HEK293T (cell line): ENCODE measurements around the gene IL18BP.

ENCODE experiments used
- CTCF ChIA-PET: fragments of 350-600 bp; formaldehyde crosslinking; extraction: SDS; loops from one replicate; lab custom pipeline; 2021; ENCODE audit warnings: antibody characterized with exemption, inconsistent platforms; lab: Yijun Ruan, JAX
- POLR2A ChIA-PET: fragments of 350-600 bp; formaldehyde crosslinking; extraction: SDS; loops from one replicate; lab custom pipeline; 2020; ENCODE audit warnings: antibody characterized with exemption, inconsistent platforms; lab: Yijun Ruan, JAX
- DNase-seq: peaks from one replicate; pipeline ENCODE4 v3.0.0; 2012; ENCODE audit warnings: mixed read lengths; ENCODE audit errors: extremely low spot score
- ARNT ChIP-seq: fragments of 450-650 bp; IDR thresholded peaks from 2 replicates; pipeline ENCODE4 v1.6.1; 2017; ENCODE audit warnings: mild to moderate bottlenecking
- BHLHE40 ChIP-seq: fragments of 450-650 bp; IDR thresholded peaks from 2 replicates; pipeline ENCODE4 v1.6.1; 2016; ENCODE audit warnings: mild to moderate bottlenecking, moderate library complexity, borderline replicate concordance
- CTBP1 ChIP-seq: fragments of 450-650 bp; IDR thresholded peaks from 2 replicates; pipeline ENCODE4 v1.6.1; 2016; ENCODE audit warnings: borderline replicate concordance
- ELF4 ChIP-seq: fragments of 450-650 bp; IDR thresholded peaks from 2 replicates; pipeline ENCODE4 v1.6.1; 2017; ENCODE audit warnings: antibody characterized with exemption
- FOXA1 ChIP-seq: fragments of 450-650 bp; IDR thresholded peaks from 2 replicates; pipeline ENCODE4 v1.6.1; 2016; ENCODE audit warnings: mild to moderate bottlenecking
- FOXK2 ChIP-seq: fragments of 450-650 bp; IDR thresholded peaks from 2 replicates; pipeline ENCODE4 v1.6.1; 2016; ENCODE audit warnings: mild to moderate bottlenecking
- FOXM1 ChIP-seq: fragments of 450-650 bp; IDR thresholded peaks from 2 replicates; pipeline ENCODE4 v1.6.1; 2017; ENCODE audit warnings: mild to moderate bottlenecking, borderline replicate concordance
- HDGF ChIP-seq: fragments of 450-650 bp; IDR thresholded peaks from 2 replicates; pipeline ENCODE4 v1.6.1; 2017; ENCODE audit warnings: antibody characterized with exemption, borderline replicate concordance
- L3MBTL2 ChIP-seq: fragments of 450-650 bp; conservative IDR thresholded peaks from 2 replicates; pipeline ENCODE4 v1.6.1; 2016; ENCODE audit warnings: mild to moderate bottlenecking
- LEF1 ChIP-seq: fragments of 450-650 bp; IDR thresholded peaks from 2 replicates; pipeline ENCODE4 v1.6.1; 2017; ENCODE audit warnings: mild to moderate bottlenecking, borderline replicate concordance
- NFRKB ChIP-seq: fragments of 450-650 bp; IDR thresholded peaks from 2 replicates; pipeline ENCODE4 v1.6.1; 2016; ENCODE audit warnings: mild to moderate bottlenecking, moderate library complexity
- PKNOX1 ChIP-seq: fragments of 450-650 bp; IDR thresholded peaks from 2 replicates; pipeline ENCODE4 v1.6.1; 2016
- SP1 ChIP-seq: fragments of 450-650 bp; IDR thresholded peaks from 2 replicates; pipeline ENCODE4 v1.6.1; 2017
- SUZ12 ChIP-seq: fragments of 450-650 bp; IDR thresholded peaks from 2 replicates; pipeline ENCODE4 v1.6.1; 2016; ENCODE audit warnings: mild to moderate bottlenecking
- TARDBP ChIP-seq: fragments of 450-650 bp; IDR thresholded peaks from 2 replicates; pipeline ENCODE4 v1.6.1; 2016
- ZNF384 ChIP-seq: fragments of 450-650 bp; IDR thresholded peaks from 2 replicates; pipeline ENCODE4 v1.6.1; 2016

The IL18BP gene

GRCh38 chr11:72030472-72031045 lies 31.9 kb downstream of the IL18BP start:
- no peak for DNase-seq
- TF ChIP-seq NFRKB (no peak), SUZ12 (no peak)
- ChIA-PET POLR2A (interaction anchor here (1.7 kb wide), 1 partner anchor 9 kb away, joined by 4 read pairs; no protein-coding TSS in a partner anchor), CTCF (interaction anchor here (3.6 kb wide), 1 partner anchor 60 kb away, joined by 16 read pairs; no protein-coding TSS in a partner anchor)

GRCh38 chr11:72036687-72037086 lies 38.0 kb downstream of the IL18BP start:
- POLR2A ChIA-PET = no interaction called here
- TF ChIP-seq FOXM1 (no peak), FOXK2 (no peak), NFRKB (no peak), LEF1 (no peak), SUZ12 (no peak), HDGF (no peak), ARNT (no peak), ZNF384 (no peak), BHLHE40 (no peak), CTBP1 (no peak), FOXA1 (no peak)
- no peak for DNase-seq
- CTCF ChIA-PET = interaction anchor here (0.7 kb wide), 1 partner anchor 18 kb away, joined by 3 read pairs; no protein-coding TSS in a partner anchor

GRCh38 chr11:72037554-72038311 lies 39.0 kb downstream of the IL18BP start:
- DNase-seq = no peak
- TF ChIP-seq CTBP1 (no peak), TARDBP (no peak)
- ChIA-PET POLR2A (no interaction called here), CTCF (interaction anchor here (2.5 kb wide), 1 partner anchor 13 kb away, joined by 14 read pairs; no protein-coding TSS in a partner anchor)

GRCh38 chr11:72038491-72038890 lies 39.8 kb downstream of the IL18BP start:
- TF ChIP-seq FOXK2 = no peak
- no peak for TF ChIP-seq SUZ12
- TF ChIP-seq ARNT = no peak
- no peak for TF ChIP-seq NFRKB
- TF ChIP-seq L3MBTL2 = no peak
- no peak for TF ChIP-seq CTBP1
- no peak for TF ChIP-seq BHLHE40
- no peak for TF ChIP-seq FOXM1
- no peak for TF ChIP-seq PKNOX1
- TF ChIP-seq HDGF = no peak
- TF ChIP-seq ELF4 = no peak
- no peak for TF ChIP-seq ZNF384
- TF ChIP-seq FOXA1 = no peak
- no peak for TF ChIP-seq TARDBP
- POLR2A ChIA-PET = no interaction called here
- CTCF ChIA-PET = interaction anchor here (0.6 to 2.5 kb wide), 3 partner anchors 10 to 136 kb away, joined by 3 to 14 read pairs (median 3); no protein-coding TSS in a partner anchor
- no peak for DNase-seq

- POLR2A ChIA-PET = interaction anchor here (1.3 to 1.9 kb wide), 2 partner anchors 8 to 14 kb away, joined by 4 to 6 read pairs; no protein-coding TSS in a partner anchor
- no peak for DNase-seq
These were observed 40.5 kb downstream of the IL18BP start for GRCh38 chr11:72039031-72039855.

GRCh38 chr11:72039856-72040401 lies 41.2 kb downstream of the IL18BP start:
- ChIA-PET POLR2A (interaction anchor here (0.8 to 1.9 kb wide), 4 partner anchors 9 to 72 kb away, joined by 3 to 6 read pairs (median 4); no protein-coding TSS in a partner anchor), CTCF (interaction anchor here (0.6 to 2.5 kb wide), 5 partner anchors 15 to 339 kb away, joined by 3 to 14 read pairs (median 5); no protein-coding TSS in a partner anchor)
- DNase-seq = no peak
- TF ChIP-seq PKNOX1 (no peak), HDGF (no peak), L3MBTL2 (no peak), SP1 (no peak), FOXM1 (no peak), ELF4 (no peak), CTBP1 (no peak)

More at GRCh38 chr11:72039031-72039855, 40.5 kb downstream of the IL18BP start:
- TF ChIP-seq ARNT = no peak
- CTCF ChIA-PET = interaction anchor here (0.6 to 2.5 kb wide), 4 partner anchors 10 to 135 kb away, joined by 3 to 14 read pairs (median 3); no protein-coding TSS in a partner anchor
